Neural progenitor cell (in vitro differentiated cells): ENCODE measurements around the gene TMEM95.

Experiments used
- EZH2 ChIP-seq: fragments of 200-600 bp; sonication (generic); IDR thresholded peaks from 2 replicates; pipeline ENCODE4 v1.6.1; 2017; ENCODE audit warnings: antibody characterized with exemption, mild to moderate bottlenecking, moderate library complexity
- TF ChIP-seq, protein P1 (sequence below): fragments of 200-600 bp; sonication (generic); IDR thresholded peaks from 2 replicates; pipeline ENCODE4 v1.5.1; 2017; ENCODE audit warnings: antibody characterized with exemption, mild to moderate bottlenecking

DNA sequence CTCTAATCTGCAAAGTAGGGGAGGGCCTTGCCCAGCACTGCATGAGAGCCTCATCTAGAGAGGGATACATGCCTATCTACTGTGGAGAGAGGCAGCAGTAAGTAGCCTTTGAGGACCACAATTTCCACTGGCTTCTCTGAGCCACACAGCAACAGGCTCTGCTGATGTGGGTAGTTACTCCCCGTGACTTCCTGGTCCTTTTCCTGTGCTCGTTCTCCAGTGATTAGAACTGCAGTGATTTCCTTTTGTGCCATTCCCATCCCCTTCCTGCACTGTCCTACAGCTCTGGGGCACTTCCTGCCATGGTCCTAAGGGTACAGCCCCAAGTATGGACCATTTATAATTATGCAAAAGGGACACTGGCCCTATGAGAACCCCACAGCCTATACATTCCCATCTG lies 36.4 kb downstream of the TMEM95 start:
- TF ChIP-seq, protein P1, sequence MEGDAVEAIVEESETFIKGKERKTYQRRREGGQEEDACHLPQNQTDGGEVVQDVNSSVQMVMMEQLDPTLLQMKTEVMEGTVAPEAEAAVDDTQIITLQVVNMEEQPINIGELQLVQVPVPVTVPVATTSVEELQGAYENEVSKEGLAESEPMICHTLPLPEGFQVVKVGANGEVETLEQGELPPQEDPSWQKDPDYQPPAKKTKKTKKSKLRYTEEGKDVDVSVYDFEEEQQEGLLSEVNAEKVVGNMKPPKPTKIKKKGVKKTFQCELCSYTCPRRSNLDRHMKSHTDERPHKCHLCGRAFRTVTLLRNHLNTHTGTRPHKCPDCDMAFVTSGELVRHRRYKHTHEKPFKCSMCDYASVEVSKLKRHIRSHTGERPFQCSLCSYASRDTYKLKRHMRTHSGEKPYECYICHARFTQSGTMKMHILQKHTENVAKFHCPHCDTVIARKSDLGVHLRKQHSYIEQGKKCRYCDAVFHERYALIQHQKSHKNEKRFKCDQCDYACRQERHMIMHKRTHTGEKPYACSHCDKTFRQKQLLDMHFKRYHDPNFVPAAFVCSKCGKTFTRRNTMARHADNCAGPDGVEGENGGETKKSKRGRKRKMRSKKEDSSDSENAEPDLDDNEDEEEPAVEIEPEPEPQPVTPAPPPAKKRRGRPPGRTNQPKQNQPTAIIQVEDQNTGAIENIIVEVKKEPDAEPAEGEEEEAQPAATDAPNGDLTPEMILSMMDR = no peak
- no peak for TF ChIP-seq EZH2
